HG02852 (cell line): ENCODE measurements around the gene AGFG2.
"Not testable (repeated sequence)": the region's sequence is repeated elsewhere in the genome, so short reads cannot be mapped to it uniquely, and the experiment has no call there.

Source experiments
- ATAC-seq: cut with Tn5 transposase; IDR thresholded peaks from one replicate; pipeline ENCODE4 v1.9.1; 2021; ENCODE audit warnings: mild to moderate bottlenecking, moderate library complexity; ENCODE audit not compliant: unreplicated experiment

Gene AGFG2

DNA sequence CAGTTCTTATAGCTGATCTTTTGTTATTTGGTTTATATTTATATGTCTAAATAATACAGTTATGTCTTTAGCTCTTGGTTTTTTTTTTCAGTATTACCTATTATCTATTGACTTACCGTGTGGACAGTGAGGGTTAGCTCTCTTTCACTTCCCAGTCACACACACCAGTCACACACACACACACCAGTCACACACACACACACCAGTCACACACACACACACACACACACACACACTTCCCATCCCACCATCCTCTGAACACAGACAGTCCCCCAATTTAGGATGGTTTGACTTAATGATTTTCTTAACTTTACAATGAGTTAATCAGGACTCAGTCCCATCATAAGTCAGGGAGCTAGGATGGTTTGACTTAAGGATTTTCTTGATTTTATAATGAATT lies 18.9 kb upstream of the AGFG2 start:
- ATAC-seq: no peak

- no peak for ATAC-seq
Observed at GRCh38 chr7:100521076-100521475, 17.9 kb upstream of the AGFG2 start.

GRCh38 chr7:100521909-100522593 lies 17.0 kb upstream of the AGFG2 start:
- not testable (repeated sequence) for ATAC-seq

DNA sequence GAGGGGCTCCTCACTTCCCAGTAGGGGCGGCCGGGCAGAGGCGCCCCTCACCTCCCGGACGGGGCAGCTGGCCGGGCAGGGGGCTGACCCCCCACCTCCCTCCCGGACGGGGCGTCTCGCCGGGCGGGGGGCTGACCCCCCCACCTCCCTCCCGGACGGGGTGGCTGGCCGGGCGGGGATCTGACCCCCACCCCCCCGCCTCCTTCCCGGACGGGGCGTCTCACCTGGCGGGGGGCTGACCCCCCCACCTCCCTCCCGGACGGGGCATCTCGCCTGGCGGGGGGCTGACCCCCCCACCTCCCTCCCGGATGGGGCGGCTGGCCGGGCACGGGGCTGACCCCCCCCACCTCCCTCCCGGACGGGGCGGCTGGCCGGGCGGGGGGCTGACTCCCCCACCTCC lies 15.8 kb upstream of the AGFG2 start:
- not testable (repeated sequence) for ATAC-seq

GRCh38 chr7:100528108-100528866 lies 10.7 kb upstream of the AGFG2 start:
- ATAC-seq: not testable (repeated sequence)

- no peak for ATAC-seq
Observed at GRCh38 chr7:100532165-100533022, 6.6 kb upstream of the AGFG2 start.

DNA sequence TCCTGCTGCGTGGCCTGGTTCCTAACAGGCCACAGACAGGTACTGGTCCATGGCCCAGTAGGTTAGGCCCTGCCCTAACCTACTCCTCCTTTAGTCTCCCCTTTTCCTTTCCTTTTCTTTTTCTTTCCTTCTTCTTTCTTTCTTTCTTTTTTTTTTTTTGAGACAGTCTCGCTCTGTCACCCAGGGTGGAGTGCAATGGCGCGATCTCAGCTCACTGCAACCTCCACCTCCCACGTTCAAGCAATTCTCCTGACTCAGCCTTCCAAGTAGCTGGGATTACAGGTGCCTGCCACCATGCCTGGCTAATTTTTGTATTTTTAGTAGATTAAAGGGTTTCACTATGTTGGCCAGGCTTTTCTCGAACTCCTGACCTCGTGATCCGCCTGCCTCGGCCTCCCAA lies 3.0 kb upstream of the AGFG2 start:
- ATAC-seq: not testable (repeated sequence)

- not testable (repeated sequence) for ATAC-seq
Observed at GRCh38 chr7:100536695-100537094, 2.3 kb upstream of the AGFG2 start.

- no peak for ATAC-seq
Observed at GRCh38 chr7:100538348-100538653, 702 bp upstream of the AGFG2 start.

- no peak for ATAC-seq
Observed at GRCh38 chr7:100539436-100540006, 518 bp downstream of the AGFG2 start.

DNA sequence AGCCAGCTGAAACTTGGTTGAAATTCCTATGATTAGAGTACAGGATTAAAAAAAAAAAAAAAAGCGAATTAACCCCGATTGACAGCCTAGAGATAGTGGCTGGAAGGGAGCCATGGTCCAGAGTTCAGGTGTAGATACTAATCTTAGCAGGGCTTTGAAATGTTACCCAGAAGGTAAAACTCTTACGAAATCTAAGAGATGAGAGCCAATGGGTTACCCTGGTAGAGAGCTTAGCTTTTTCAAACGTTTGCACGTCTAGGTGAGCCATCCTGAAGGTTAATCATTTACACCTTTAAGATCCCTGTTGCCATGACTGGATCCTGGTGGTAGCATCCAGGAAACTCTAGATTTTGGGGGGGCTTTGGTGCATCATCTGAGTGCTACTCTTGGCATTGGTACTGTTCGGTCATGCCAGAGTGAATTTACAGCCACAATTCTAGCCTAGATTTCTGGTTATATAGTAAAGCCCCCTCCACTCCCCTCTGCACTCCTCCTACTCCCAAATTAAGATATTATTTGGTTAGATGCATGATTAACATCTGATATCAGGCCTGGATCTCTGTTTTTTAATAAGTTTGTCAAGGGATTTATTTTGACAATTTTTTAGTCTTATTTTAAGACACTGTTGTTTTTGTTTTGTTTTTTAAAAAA lies 1.2 kb downstream of the AGFG2 start:
- ATAC-seq: no peak

- not testable (repeated sequence) for ATAC-seq
Observed at GRCh38 chr7:100541309-100541708, 2.3 kb downstream of the AGFG2 start.

- ATAC-seq: no peak
Observed at GRCh38 chr7:100543586-100543985, 4.6 kb downstream of the AGFG2 start.

DNA sequence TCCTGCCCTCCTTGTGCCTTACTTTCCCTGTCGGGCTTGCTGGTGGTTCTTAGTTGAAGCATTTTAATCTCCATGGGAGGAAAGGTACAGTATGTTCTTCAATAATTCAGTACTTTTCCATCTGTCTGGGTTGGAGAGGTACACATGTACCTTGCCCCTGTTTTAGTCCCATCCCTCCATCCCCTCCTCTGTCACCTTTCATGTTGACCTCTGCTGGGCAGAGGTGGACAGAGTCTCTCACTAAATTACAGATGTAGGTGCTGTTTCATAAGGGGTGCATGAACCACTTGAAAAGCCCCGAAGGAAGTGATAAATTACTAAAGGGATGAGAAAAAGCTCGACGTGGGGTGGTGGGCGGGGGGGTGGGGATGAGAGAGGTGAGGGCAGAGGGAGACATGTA lies 5.4 kb downstream of the AGFG2 start:
- ATAC-seq: no peak

DNA sequence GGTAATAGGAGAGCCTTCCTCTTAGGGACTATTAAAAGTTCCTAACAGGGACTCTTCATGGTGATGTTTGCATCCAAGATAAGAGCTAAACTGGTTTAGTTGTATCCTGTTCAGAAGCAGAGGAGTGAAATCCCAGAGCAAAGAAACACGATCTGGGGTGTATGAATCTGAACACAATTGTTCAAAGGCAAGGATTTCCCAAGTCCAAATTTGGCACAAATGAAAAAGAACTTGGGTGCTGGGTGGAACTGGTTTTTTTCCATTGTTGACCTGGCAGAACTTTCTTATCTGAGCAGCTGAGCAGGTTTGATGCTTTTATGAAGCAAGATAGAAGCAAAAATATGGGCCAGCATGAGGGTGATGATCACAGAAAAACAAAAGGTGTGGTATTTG lies 6.0 kb downstream of the AGFG2 start:
- no peak for ATAC-seq

DNA sequence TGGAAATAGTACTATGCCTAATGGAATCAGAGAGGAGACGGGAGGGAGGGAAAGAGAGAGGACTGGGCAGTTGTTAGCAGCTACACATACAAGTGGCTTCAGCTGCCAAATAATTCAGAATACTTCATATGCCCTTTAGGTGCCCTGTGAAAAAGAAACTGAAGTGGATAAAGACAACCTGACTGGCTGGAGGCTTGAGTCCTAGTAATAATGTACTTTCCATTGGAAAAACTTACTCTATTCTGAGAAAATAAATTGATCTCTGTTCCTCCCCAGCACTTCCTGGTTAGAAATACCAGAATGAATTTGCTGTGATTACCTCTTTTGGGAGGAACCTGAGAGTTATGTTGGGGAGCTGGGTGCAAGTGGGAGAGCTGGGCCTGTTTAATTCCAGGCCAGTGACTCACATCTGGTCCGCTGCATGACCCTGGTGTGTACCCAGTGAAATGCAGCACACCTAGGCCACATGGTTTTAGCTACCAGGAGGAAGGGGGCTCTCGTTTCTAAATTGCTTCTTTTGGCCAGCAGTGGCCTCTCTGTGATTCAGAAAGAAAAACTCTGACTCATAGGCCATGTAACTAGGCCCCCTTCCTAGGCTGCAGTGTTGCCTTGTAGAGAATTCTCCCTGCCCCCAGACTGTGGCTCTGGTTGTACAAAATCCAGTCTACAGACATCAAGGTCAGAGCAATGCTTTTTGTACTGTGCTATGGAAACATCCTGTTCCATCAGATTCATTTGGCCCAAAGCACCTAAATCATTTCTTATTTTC lies 6.5 kb downstream of the AGFG2 start:
- ATAC-seq: no peak

GRCh38 chr7:100546129-100546925 lies 7.3 kb downstream of the AGFG2 start:
- ATAC-seq: no peak

GRCh38 chr7:100546926-100547800 lies 8.2 kb downstream of the AGFG2 start:
- ATAC-seq: no peak
